Glutamatergic neuron (in vitro differentiated cells): ENCODE results near the gene CMPK1. TPM values are rescaled to one million over a fixed set of nuclear protein-coding genes. Genes with fewer than 3 reads are reported as not detected.

Experiments used
- DNase-seq: peaks from one replicate; pipeline ENCODE4 v3.0.0; 2022
- H3K27ac Mint-ChIP-seq: one replicate; pipeline ENCODE4 v1.8.0; 2020; ENCODE audit warnings: mild to moderate bottlenecking, mixed read lengths, inconsistent platforms; ENCODE audit not compliant: unreplicated experiment
- H3K27me3 Mint-ChIP-seq: one replicate; pipeline ENCODE4 v1.8.0; 2020; ENCODE audit warnings: mild to moderate bottlenecking, moderate library complexity, mixed read lengths, inconsistent platforms; ENCODE audit not compliant: unreplicated experiment
- H3K36me3 Mint-ChIP-seq: one replicate; pipeline ENCODE4 v1.8.0; 2020; ENCODE audit warnings: mild to moderate bottlenecking, mixed read lengths, inconsistent platforms; ENCODE audit not compliant: unreplicated experiment
- H3K4me1 Mint-ChIP-seq: one replicate; pipeline ENCODE4 v1.8.0; 2020; ENCODE audit warnings: mild to moderate bottlenecking, low read depth, mixed read lengths, inconsistent platforms; ENCODE audit not compliant: unreplicated experiment
- H3K4me3 Mint-ChIP-seq: one replicate; pipeline ENCODE4 v1.8.0; 2020; ENCODE audit warnings: mild to moderate bottlenecking, mixed read lengths, inconsistent platforms; ENCODE audit not compliant: unreplicated experiment
- H3K9me3 Mint-ChIP-seq: one replicate; pipeline ENCODE4 v1.8.0; 2020; ENCODE audit warnings: mild to moderate bottlenecking, moderate library complexity, mixed read lengths, inconsistent platforms; ENCODE audit not compliant: unreplicated experiment
- CTCF ChIP-seq: fragments of 200-600 bp; sonication (generic); IDR thresholded peaks from one replicate; pipeline ENCODE4 v1.5.0; 2021; ENCODE audit not compliant: partially characterized antibody, unreplicated experiment
- total RNA-seq: library from RNA; stranded (reverse); fragmentation: NEBNext Ultra II Directional; extraction: Animal tissue kit (Norgen Biotek cat#: 25700); gene quantifications from one replicate; pipeline ENCODE4 v1.2.1, GENCODE V29; 2021; ENCODE audit not compliant: unreplicated experiment

The CMPK1 gene
- total RNA-seq, 1 donor from 2014 or later = 60.4 TPM

GRCh38 chr1:47411436-47411835 is 77.8 kb downstream of the CMPK1 start:
- H3K27me3 Mint-ChIP-seq = peaks cover 18% of the 10 kb centered on the region
- no peak for DNase-seq
- no peaks in the 10 kb centered on the region for H3K4me1 Mint-ChIP-seq
- H3K4me3 Mint-ChIP-seq = no peak overlapping the region
- no peak overlapping the region for H3K27ac Mint-ChIP-seq
- peaks cover 6% of the 10 kb centered on the region for H3K36me3 Mint-ChIP-seq
- peaks cover 2% of the 10 kb centered on the region for H3K9me3 Mint-ChIP-seq
- TF ChIP-seq CTCF = no peak

DNA sequence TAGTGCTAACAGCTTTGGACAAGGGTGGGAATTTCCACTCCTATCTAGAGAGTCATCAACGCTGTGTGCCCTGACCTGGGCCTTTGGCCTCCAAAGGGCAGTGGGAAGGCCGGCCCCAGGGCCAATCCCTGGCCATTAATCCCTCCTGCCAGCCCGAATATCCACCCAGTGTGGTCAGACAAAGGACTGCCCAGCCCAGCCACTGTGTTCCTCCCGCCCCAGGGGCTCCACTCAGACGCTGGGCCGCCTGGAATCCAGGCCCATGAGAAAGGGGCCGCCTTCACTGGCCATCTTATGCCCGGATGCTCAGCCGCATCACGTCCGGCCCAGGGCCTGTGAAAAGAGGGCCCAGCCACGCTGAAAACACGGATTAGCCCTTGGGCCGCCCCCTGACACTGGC is 78.8 kb downstream of the CMPK1 start:
- DNase-seq = no peak
- H3K27me3 Mint-ChIP-seq = peaks cover 20% of the 10 kb centered on the region

GRCh38 chr1:47415728-47416318 is 82.2 kb downstream of the CMPK1 start, which contains the start of gene FOXE3:
Gene FOXE3, plus strand, starts transcription at chr1:47416285. Its CDS starts 31 bp downstream, at chr1:47416316.
- Mint-ChIP-seq H3K36me3 (peaks cover 4% of the 10 kb centered on the region), H3K9me3 (peaks cover 8% of the 10 kb centered on the region), H3K4me1 (no peaks in the 10 kb centered on the region), H3K27me3 (peaks cover 26% of the 10 kb centered on the region), H3K4me3 (peak within 1 kb of the TSS; percentile 68), H3K27ac (no peak within 1 kb of the TSS)
- DNase-seq = no peak
- no peak for TF ChIP-seq CTCF

More for the DNA sequence above, 78.8 kb downstream of the CMPK1 start:
- Mint-ChIP-seq H3K4me3 (no peak overlapping the region), H3K4me1 (no peaks in the 10 kb centered on the region), H3K9me3 (peaks cover 2% of the 10 kb centered on the region), H3K36me3 (peaks cover 6% of the 10 kb centered on the region), H3K27ac (no peak overlapping the region)
- TF ChIP-seq CTCF = no peak

GRCh38 chr1:47416319-47417169 is 83.0 kb downstream of the CMPK1 start:
- Mint-ChIP-seq H3K27me3 (peaks cover 30% of the 10 kb centered on the region), H3K4me1 (no peaks in the 10 kb centered on the region), H3K27ac (no peak overlapping the region), H3K9me3 (peaks cover 8% of the 10 kb centered on the region), H3K36me3 (no peaks in the 10 kb centered on the region), H3K4me3 (peak overlapping the region; percentile 68)
- peak; percentile 38 for DNase-seq
- TF ChIP-seq CTCF = no peak
